LNCaP clone FGC (cell line): ENCODE measurements around the gene PCSK9.

ENCODE experiments used
- DNase-seq: peaks from one replicate; pipeline ENCODE4 v3.0.0-alpha.2; 2011; ENCODE audit warnings: low read depth
- H3K4me3 ChIP-seq: 2 replicates; pipeline ENCODE4 v1.5.1; 2011; ENCODE audit warnings: mild to moderate bottlenecking, low read depth, low read length, control low read depth
- TF ChIP-seq, protein P1 (sequence below): IDR thresholded peaks from 2 replicates; pipeline ENCODE4 v1.5.1; 2012; ENCODE audit warnings: mild to moderate bottlenecking; ENCODE audit not compliant: control insufficient read depth, insufficient read depth; ENCODE audit errors: extremely low read depth

Gene PCSK9

DNA sequence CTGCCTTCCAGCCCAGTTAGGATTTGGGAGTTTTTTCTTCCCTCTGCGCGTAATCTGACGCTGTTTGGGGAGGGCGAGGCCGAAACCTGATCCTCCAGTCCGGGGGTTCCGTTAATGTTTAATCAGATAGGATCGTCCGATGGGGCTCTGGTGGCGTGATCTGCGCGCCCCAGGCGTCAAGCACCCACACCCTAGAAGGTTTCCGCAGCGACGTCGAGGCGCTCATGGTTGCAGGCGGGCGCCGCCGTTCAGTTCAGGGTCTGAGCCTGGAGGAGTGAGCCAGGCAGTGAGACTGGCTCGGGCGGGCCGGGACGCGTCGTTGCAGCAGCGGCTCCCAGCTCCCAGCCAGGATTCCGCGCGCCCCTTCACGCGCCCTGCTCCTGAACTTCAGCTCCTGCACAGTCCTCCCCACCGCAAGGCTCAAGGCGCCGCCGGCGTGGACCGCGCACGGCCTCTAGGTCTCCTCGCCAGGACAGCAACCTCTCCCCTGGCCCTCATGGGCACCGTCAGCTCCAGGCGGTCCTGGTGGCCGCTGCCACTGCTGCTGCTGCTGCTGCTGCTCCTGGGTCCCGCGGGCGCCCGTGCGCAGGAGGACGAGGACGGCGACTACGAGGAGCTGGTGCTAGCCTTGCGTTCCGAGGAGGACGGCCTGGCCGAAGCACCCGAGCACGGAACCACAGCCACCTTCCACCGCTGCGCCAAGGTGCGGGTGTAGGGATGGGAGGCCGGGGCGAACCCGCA is at the start of gene PCSK9:
Gene PCSK9, plus strand, starts transcription at position 207 of the 741 bp plus-strand sequence. Its CDS starts 290 bp downstream, at position 497.
- no peak for DNase-seq
- no peak within 1 kb of the TSS for H3K4me3 ChIP-seq
- TF ChIP-seq, protein P1, sequence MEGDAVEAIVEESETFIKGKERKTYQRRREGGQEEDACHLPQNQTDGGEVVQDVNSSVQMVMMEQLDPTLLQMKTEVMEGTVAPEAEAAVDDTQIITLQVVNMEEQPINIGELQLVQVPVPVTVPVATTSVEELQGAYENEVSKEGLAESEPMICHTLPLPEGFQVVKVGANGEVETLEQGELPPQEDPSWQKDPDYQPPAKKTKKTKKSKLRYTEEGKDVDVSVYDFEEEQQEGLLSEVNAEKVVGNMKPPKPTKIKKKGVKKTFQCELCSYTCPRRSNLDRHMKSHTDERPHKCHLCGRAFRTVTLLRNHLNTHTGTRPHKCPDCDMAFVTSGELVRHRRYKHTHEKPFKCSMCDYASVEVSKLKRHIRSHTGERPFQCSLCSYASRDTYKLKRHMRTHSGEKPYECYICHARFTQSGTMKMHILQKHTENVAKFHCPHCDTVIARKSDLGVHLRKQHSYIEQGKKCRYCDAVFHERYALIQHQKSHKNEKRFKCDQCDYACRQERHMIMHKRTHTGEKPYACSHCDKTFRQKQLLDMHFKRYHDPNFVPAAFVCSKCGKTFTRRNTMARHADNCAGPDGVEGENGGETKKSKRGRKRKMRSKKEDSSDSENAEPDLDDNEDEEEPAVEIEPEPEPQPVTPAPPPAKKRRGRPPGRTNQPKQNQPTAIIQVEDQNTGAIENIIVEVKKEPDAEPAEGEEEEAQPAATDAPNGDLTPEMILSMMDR = no peak

GRCh38 chr1:54989968-54990810 is 49.2 kb upstream of the PCSK9 start:
- no peak overlapping the region for H3K4me3 ChIP-seq
- TF ChIP-seq, protein P1 = no peak
- no peak for DNase-seq

GRCh38 chr1:54990916-54991315 is 48.4 kb upstream of the PCSK9 start:
- no peak overlapping the region for H3K4me3 ChIP-seq
- DNase-seq = no peak
- TF ChIP-seq, protein P1 = no peak

DNA sequence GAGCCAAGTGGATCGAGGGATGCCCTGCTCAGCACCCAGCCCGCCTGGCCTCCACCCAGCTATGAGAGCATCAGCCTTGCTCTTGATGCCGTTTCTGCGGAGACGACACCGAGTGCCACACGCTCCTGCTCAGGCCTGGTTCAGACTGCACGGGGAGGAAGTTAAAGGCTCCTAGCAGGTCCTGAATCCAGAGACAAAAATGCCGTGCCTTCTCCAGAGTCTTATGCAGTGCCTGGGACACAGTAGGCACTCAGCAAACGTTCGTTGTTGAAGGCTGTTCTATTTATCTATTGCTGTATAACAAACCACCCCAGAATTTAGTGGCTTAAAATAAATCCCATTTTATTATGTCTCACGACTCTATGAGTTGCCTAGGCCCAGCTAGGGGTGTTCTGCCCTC is 47.4 kb upstream of the PCSK9 start:
- TF ChIP-seq, protein P1 = no peak
- H3K4me3 ChIP-seq = no peak overlapping the region
- DNase-seq = no peak

DNA sequence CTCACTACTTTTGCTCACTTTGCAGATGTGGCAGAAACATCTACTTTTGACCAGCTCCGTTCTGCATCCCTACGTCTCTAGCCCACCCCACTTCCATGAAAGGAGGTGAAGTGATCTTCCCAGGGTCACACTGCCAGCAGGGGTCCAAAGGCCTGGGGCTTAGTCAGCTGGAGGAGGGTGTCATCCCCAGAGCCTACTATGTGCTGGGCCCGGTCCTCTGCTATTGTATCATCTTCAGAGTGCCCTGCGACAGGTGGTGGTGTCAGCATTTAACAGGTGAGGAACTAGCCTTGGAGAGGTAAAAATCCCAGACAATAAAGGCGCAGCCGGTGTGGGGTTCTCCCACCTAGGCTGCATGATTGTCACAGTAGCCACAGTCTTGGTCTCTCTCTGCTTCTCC is 46.2 kb upstream of the PCSK9 start:
- DNase-seq = no peak
- TF ChIP-seq, protein P1 = no peak
- H3K4me3 ChIP-seq = no peak overlapping the region

GRCh38 chr1:54994355-54994990 is 44.9 kb upstream of the PCSK9 start:
- TF ChIP-seq, protein P1 = no peak
- H3K4me3 ChIP-seq = no peak overlapping the region
- DNase-seq = no peak
